Keratinocyte (primary cell): ENCODE measurements around the gene REPS2. TPM values are rescaled to one million over a fixed set of nuclear protein-coding genes. Genes with fewer than 3 reads are reported as not detected.

Experiments
- DNase-seq: peaks from one replicate; pipeline ENCODE4 v3.0.0-alpha.2; 2011; ENCODE audit warnings: low read depth, missing footprints, low spot score
- FAIRE-seq: peaks from 2 replicates; lab custom pipeline; 2011; peaks lifted over from hg19 to GRCh38; lab: Jason Lieb, UNC
- H2AFZ ChIP-seq: 2 replicates; pipeline ENCODE4 v1.6.0; 2012; ENCODE audit warnings: low read length, control low read depth, inconsistent platforms; ENCODE audit not compliant: control insufficient read depth
- H3K27ac ChIP-seq: 2 replicates; pipeline ENCODE4 v1.5.1; 2011; ENCODE audit warnings: low read length; ENCODE audit not compliant: control insufficient read depth, insufficient read depth
- H3K27me3 ChIP-seq: 3 replicates; pipeline ENCODE4 v1.6.0; 2011; ENCODE audit warnings: low read length; ENCODE audit not compliant: control insufficient read depth, insufficient read depth; ENCODE audit errors: extremely low read depth
- H3K36me3 ChIP-seq, 2 experiments: 2 replicates in 1 of 2; 3 replicates in 1 of 2; pipeline ENCODE4 v1.5.1; 2011; ENCODE audit warnings: low read length in 2 of 2, mild to moderate bottlenecking in 1 of 2; ENCODE audit not compliant: control insufficient read depth in 2 of 2, insufficient read depth in 2 of 2; ENCODE audit errors: extremely low read depth in 1 of 2
- H3K4me1 ChIP-seq: 3 replicates; pipeline ENCODE4 v1.5.1; 2011; ENCODE audit warnings: low read length; ENCODE audit not compliant: control insufficient read depth, insufficient read depth; ENCODE audit errors: extremely low read depth
- H3K4me2 ChIP-seq: 3 replicates; pipeline ENCODE4 v1.6.0; 2011; ENCODE audit warnings: low read depth, low read length; ENCODE audit not compliant: control insufficient read depth, insufficient read depth; ENCODE audit errors: extremely low read depth
- H3K4me3 ChIP-seq, 3 experiments: fragments of 200-600 bp in 1 of 3; sonication (generic) in 1 of 3; 2 replicates in 2 of 3; 3 replicates in 1 of 3; pipeline ENCODE4 v1.5.1; 2011 to 2016; ENCODE audit warnings: low read length in 3 of 3, mild to moderate bottlenecking in 3 of 3, control low read depth in 2 of 3, inconsistent platforms in 1 of 3, low read depth in 1 of 3, mixed read lengths in 1 of 3, mixed run types in 1 of 3, moderate library complexity in 1 of 3; ENCODE audit not compliant: control insufficient read depth in 2 of 3, insufficient read depth in 2 of 3; ENCODE audit errors: extremely low read depth in 1 of 3
- H3K79me2 ChIP-seq: 2 replicates; pipeline ENCODE4 v1.6.0; 2012; ENCODE audit warnings: low read length; ENCODE audit not compliant: control insufficient read depth, insufficient read depth
- H3K9ac ChIP-seq: 3 replicates; pipeline ENCODE4 v1.6.0; 2011; ENCODE audit warnings: low read length; ENCODE audit not compliant: control insufficient read depth, insufficient read depth; ENCODE audit errors: extremely low read depth
- H3K9me1 ChIP-seq: 3 replicates; pipeline ENCODE4 v1.6.0; 2011; ENCODE audit warnings: low read length; ENCODE audit not compliant: control insufficient read depth, insufficient read depth; ENCODE audit errors: extremely low read depth
- H3K9me3 ChIP-seq: 2 replicates; pipeline ENCODE4 v1.5.1; 2012; ENCODE audit warnings: low read depth, low read length; ENCODE audit not compliant: control insufficient read depth
- H4K20me1 ChIP-seq: 3 replicates; pipeline ENCODE4 v1.6.0; 2011; ENCODE audit warnings: low read length; ENCODE audit not compliant: control insufficient read depth, insufficient read depth; ENCODE audit errors: extremely low read depth
- EZH2 ChIP-seq: IDR thresholded peaks from one replicate; pipeline ENCODE4 v1.6.1; 2012; ENCODE audit warnings: inconsistent platforms, mild to moderate bottlenecking, low read length, moderate library complexity
- dilution Hi-C: fragments of 300-500 bp; cut with MboI; formaldehyde crosslinking; loops from one replicate; pipeline ENCODE4 v1.7.0; 2020; ENCODE audit warnings: low sequenced_read_pairs; ENCODE audit not compliant: extremely low pct_ligation_motif_present
- polyA plus RNA-seq, 5 experiments: library from polyadenylated mRNA; depleted of rRNA in 3 of 5; stranded (reverse) in 3 of 5; stranded (forward) in 1 of 5; unstranded in 1 of 5; fragments of >200 nt; gene quantifications; 1 replicate in 1 of 5; 2 replicates in 3 of 5; 3 replicates in 1 of 5; pipeline versions ENCODE4 v1.2.1 to v1.2.3, GENCODE V29; 2011 to 2012; ENCODE audit warnings: missing spikeins in 2 of 5, low read depth in 1 of 5, low replicate concordance in 1 of 5
- TF ChIP-seq, protein P1 (sequence below), 3 experiments: IDR thresholded peaks in 1 of 3; conservative IDR thresholded peaks in 1 of 3; optimal IDR thresholded peaks in 1 of 3; 2 replicates in 2 of 3; 3 replicates in 1 of 3; pipeline versions ENCODE3 to v1.5.1; 2011; ENCODE audit warnings: low read length in 3 of 3, mild to moderate bottlenecking in 3 of 3, moderate library complexity in 2 of 3, control low read depth in 1 of 3, inconsistent platforms in 1 of 3; ENCODE audit not compliant: insufficient read depth in 2 of 3; ENCODE audit errors: extremely low read depth in 1 of 3

Gene REPS2
- polyA plus RNA-seq, 1 donor (not counting 4 experiments of a cell fraction or from before 2014, with no cell fraction given) = 2.4 TPM

GRCh38 chrX:16975233-16975632 lies 28.8 kb downstream of the REPS2 start:
- H3K4me3 ChIP-seq = no peak overlapping the region
- no peak for FAIRE-seq
- H3K9ac ChIP-seq = no peak overlapping the region

DNA sequence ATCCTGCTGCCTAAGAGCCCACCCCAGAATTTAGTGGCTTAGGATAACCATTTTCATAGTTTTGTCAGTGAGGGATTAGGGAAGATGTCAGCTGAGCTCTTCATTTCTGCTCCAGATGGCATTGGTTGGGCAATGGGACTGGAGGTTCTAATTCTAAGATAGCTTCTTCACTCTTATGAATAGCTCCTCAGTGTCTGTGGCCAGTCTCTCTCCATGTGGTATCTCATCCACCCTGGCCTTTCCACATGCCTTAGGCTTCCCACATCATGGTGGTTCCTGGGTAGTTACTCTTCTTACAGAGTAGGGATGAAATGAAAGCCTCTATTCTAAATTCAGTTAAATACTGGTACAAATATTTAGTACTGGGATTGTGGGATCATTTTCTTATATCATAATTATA lies 31.3 kb downstream of the REPS2 start:
- no peak overlapping the region for H3K4me3 ChIP-seq
- TF ChIP-seq, protein P1, sequence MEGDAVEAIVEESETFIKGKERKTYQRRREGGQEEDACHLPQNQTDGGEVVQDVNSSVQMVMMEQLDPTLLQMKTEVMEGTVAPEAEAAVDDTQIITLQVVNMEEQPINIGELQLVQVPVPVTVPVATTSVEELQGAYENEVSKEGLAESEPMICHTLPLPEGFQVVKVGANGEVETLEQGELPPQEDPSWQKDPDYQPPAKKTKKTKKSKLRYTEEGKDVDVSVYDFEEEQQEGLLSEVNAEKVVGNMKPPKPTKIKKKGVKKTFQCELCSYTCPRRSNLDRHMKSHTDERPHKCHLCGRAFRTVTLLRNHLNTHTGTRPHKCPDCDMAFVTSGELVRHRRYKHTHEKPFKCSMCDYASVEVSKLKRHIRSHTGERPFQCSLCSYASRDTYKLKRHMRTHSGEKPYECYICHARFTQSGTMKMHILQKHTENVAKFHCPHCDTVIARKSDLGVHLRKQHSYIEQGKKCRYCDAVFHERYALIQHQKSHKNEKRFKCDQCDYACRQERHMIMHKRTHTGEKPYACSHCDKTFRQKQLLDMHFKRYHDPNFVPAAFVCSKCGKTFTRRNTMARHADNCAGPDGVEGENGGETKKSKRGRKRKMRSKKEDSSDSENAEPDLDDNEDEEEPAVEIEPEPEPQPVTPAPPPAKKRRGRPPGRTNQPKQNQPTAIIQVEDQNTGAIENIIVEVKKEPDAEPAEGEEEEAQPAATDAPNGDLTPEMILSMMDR (optimal IDR thresholded peaks at IDR 0.05 in 1 of 3, IDR thresholded peaks at IDR 0.05 in 1 of 3, conservative IDR thresholded peaks at IDR 0.05 in 1 of 3; ENCODE audit: extremely low read depth in 1 of 3, insufficient read depth in 2 of 3, low read length in 3 of 3) = no peak
- TF ChIP-seq EZH2 = no peak
- no peaks in the 10 kb centered on the region for H3K9me1 ChIP-seq
- no peak overlapping the region for H3K4me2 ChIP-seq
- H3K27me3 ChIP-seq = no peaks in the 10 kb centered on the region
- DNase-seq (no peak), FAIRE-seq (no peak)
- H2AFZ ChIP-seq = no peak overlapping the region
- no peaks in the 10 kb centered on the region for H3K36me3 ChIP-seq
- dilution Hi-C loops = no loop called here
- H3K9me3 ChIP-seq = no peaks in the 10 kb centered on the region
- no peaks in the 10 kb centered on the region for H3K79me2 ChIP-seq
- no peaks in the 10 kb centered on the region for H4K20me1 ChIP-seq
- no peak overlapping the region for H3K27ac ChIP-seq
- H3K4me1 ChIP-seq = no peaks in the 10 kb centered on the region
- no peak overlapping the region for H3K9ac ChIP-seq

More at GRCh38 chrX:16975233-16975632, 28.8 kb downstream of the REPS2 start:
- Histone ChIP-seq H3K9me3 (no peaks in the 10 kb centered on the region), H3K36me3 (no peaks in the 10 kb centered on the region), H4K20me1 (no peaks in the 10 kb centered on the region), H3K27ac (no peak overlapping the region), H3K4me2 (no peak overlapping the region), H3K79me2 (no peaks in the 10 kb centered on the region), H3K27me3 (no peaks in the 10 kb centered on the region), H3K9me1 (no peaks in the 10 kb centered on the region), H2AFZ (no peak overlapping the region), H3K4me1 (no peaks in the 10 kb centered on the region)
- no peak for TF ChIP-seq EZH2
- TF ChIP-seq, protein P1 (optimal IDR thresholded peaks at IDR 0.05 in 1 of 3, IDR thresholded peaks at IDR 0.05 in 1 of 3, conservative IDR thresholded peaks at IDR 0.05 in 1 of 3; ENCODE audit: extremely low read depth in 1 of 3, insufficient read depth in 2 of 3, low read length in 3 of 3) = no peak
- dilution Hi-C loops = no loop called here
- no peak for DNase-seq
